HCT116 (cell line): Measurements from ENCODE around the gene TANC1. TPM values are rescaled to one million over a fixed set of nuclear protein-coding genes. Genes with fewer than 3 reads are reported as not detected.

Source experiments
- ATAC-seq: fragments of 200-7000 bp; cut with Tn5 transposase; 2 replicates; pipeline ENCODE4 v1.9.1; 2020; ENCODE audit warnings: mild to moderate bottlenecking, moderate library complexity
- BruUV-seq: library from RNA; stranded (reverse); fragments of 400-500 nt; replicated peaks from 2 replicates; lab custom pipeline; 2021; lab: Mats Ljungman, UMichigan
- CTCF ChIA-PET: fragments of 300-600 bp; sonication (Branson Sonifier 250); formaldehyde crosslinking; loops from one replicate; lab custom pipeline; 2021; ENCODE audit warnings: antibody characterized with exemption; lab: Charles Lee
- POLR2A ChIA-PET: fragments of 300-600, 350-600 bp; sonication (Branson Sonifier 250); formaldehyde crosslinking; loops from one replicate; lab custom pipeline; 2021; ENCODE audit warnings: antibody characterized with exemption; lab: Charles Lee
- RAD21 ChIA-PET, 2 experiments: fragments of 300-600 bp; sonication (Branson Sonifier 250); formaldehyde crosslinking; loops; one replicate each; lab custom pipeline; 2023; ENCODE audit warnings: low total read pairs in 2 of 2; ENCODE audit not compliant: uncharacterized antibody in 2 of 2, unreplicated experiment in 2 of 2, low non-redundant PET in 1 of 2; lab: Charles Lee
- DNase-seq: peaks from one replicate; pipeline ENCODE4 v3.0.0-alpha.2; 2010; ENCODE audit warnings: low read depth, low spot score
- H2AFZ ChIP-seq: fragments of 200-600 bp; shearing (Covaris generic), sonication (generic); 2 replicates; pipeline ENCODE4 v1.6.1; 2017; ENCODE audit warnings: low read depth, mixed run types, mixed read lengths, antibody characterized with exemption, low read length; ENCODE audit not compliant: poor library complexity, severe bottlenecking
- H3K27ac ChIP-seq: 2 replicates; pipeline ENCODE4 v1.5.1; 2012; ENCODE audit warnings: low read depth, low read length
- H3K27me3 ChIP-seq: fragments of 200-600 bp; sonication (generic); 2 replicates; pipeline ENCODE4 v1.6.1; 2016; ENCODE audit warnings: mixed run types, low read length, mixed read lengths; ENCODE audit not compliant: insufficient read depth
- H3K36me3 ChIP-seq, 2 experiments: fragments of 200-500 bp in 1 of 2; fragments of 200-600 bp in 1 of 2; sonication (Bioruptor generic) in 1 of 2; sonication (generic) in 1 of 2; 2 replicates each; pipeline versions ENCODE4 v1.5.1 to v1.6.1; 2014 to 2016; ENCODE audit warnings: low read length in 2 of 2, inconsistent platforms in 1 of 2, mixed read lengths in 1 of 2, mixed run types in 1 of 2; ENCODE audit not compliant: insufficient read depth in 2 of 2, control insufficient read depth in 1 of 2
- H3K4me1 ChIP-seq, 2 experiments: fragments of 200-600 bp in 1 of 2; sonication (generic) in 1 of 2; 2 replicates each; pipeline versions ENCODE4 v1.5.1 to v1.6.1; 2012 to 2017; ENCODE audit warnings: low read length in 2 of 2, inconsistent platforms in 1 of 2, mild to moderate bottlenecking in 1 of 2, mixed read lengths in 1 of 2, mixed run types in 1 of 2, moderate library complexity in 1 of 2; ENCODE audit not compliant: insufficient read depth in 2 of 2, control insufficient read depth in 1 of 2
- H3K4me2 ChIP-seq: fragments of 200-600 bp; sonication (generic); 2 replicates; pipeline ENCODE4 v1.6.1; 2017; ENCODE audit warnings: mixed run types, low read length, mixed read lengths
- H3K4me3 ChIP-seq, 2 experiments: fragments of 200-600 bp in 1 of 2; sonication (generic) in 1 of 2; replicated peaks in 1 of 2; 2 replicates each; pipeline ENCODE4 v1.5.1; 2011 to 2016; ENCODE audit warnings: low read length in 2 of 2, control low read depth in 1 of 2, low read depth in 1 of 2, mild to moderate bottlenecking in 1 of 2, mixed read lengths in 1 of 2, mixed run types in 1 of 2
- H3K79me2 ChIP-seq: fragments of 200-600 bp; sonication (generic); 2 replicates; pipeline ENCODE4 v1.6.1; 2017; ENCODE audit warnings: mild to moderate bottlenecking, mixed run types, low read length, moderate library complexity, mixed read lengths; ENCODE audit not compliant: insufficient read depth
- H3K9ac ChIP-seq: fragments of 200-600 bp; sonication (generic); 2 replicates; pipeline ENCODE4 v1.6.1; 2016; ENCODE audit warnings: low read length, mixed read lengths
- H3K9me2 ChIP-seq: fragments of 200-600 bp; sonication (generic), shearing (Covaris generic); 2 replicates; pipeline ENCODE4 v1.6.1; 2017; ENCODE audit warnings: mixed run types, mild to moderate bottlenecking, moderate library complexity; ENCODE audit not compliant: insufficient read depth
- H3K9me3 ChIP-seq, 2 experiments: fragments of 200-500 bp in 1 of 2; fragments of 200-600 bp in 1 of 2; sonication (Bioruptor generic) in 1 of 2; sonication (generic) in 1 of 2; 2 replicates each; pipeline ENCODE4 v1.6.1; 2014 to 2017; ENCODE audit warnings: low read length in 2 of 2, mixed read lengths in 2 of 2, inconsistent platforms in 1 of 2, low read depth in 1 of 2, mild to moderate bottlenecking in 1 of 2, mixed run types in 1 of 2, moderate library complexity in 1 of 2; ENCODE audit not compliant: control insufficient read depth in 1 of 2, insufficient read depth in 1 of 2
- H4K20me1 ChIP-seq: fragments of 200-600 bp; sonication (generic), shearing (Covaris generic); 2 replicates; pipeline ENCODE4 v1.6.1; 2017; ENCODE audit warnings: mixed run types, mild to moderate bottlenecking, moderate library complexity; ENCODE audit not compliant: insufficient read depth
- ATF3 ChIP-seq: IDR thresholded peaks from 2 replicates; pipeline ENCODE4 v1.6.1; 2012
- EGR1 ChIP-seq: IDR thresholded peaks from 2 replicates; pipeline ENCODE4 v1.6.1; 2012; ENCODE audit warnings: low read depth
- ELF1 ChIP-seq: IDR thresholded peaks from 2 replicates; pipeline ENCODE4 v1.6.1; 2012; ENCODE audit warnings: low read depth, borderline replicate concordance
- EZH2 ChIP-seq: fragments of 200-600 bp; sonication (generic); IDR thresholded peaks from 2 replicates; pipeline ENCODE4 v1.6.1; 2017; ENCODE audit warnings: antibody characterized with exemption, mixed run types
- EZH2phosphoT487 ChIP-seq: fragments of 200-600 bp; IDR thresholded peaks from 2 replicates; pipeline ENCODE4 v1.6.1; 2018; ENCODE audit warnings: antibody characterized with exemption, borderline replicate concordance
- JUND ChIP-seq: IDR thresholded peaks from 2 replicates; pipeline ENCODE4 v1.6.1; 2012
- POLR2A ChIP-seq: IDR thresholded peaks from 2 replicates; pipeline ENCODE4 v1.7.0; 2011; ENCODE audit warnings: borderline replicate concordance; ENCODE audit not compliant: insufficient read depth, insufficient read length; ENCODE audit errors: extremely low read depth
- RAD21 ChIP-seq: IDR thresholded peaks from 2 replicates; pipeline ENCODE4 v1.6.1; 2012; ENCODE audit warnings: low read depth, mild to moderate bottlenecking
- SIN3A ChIP-seq: IDR thresholded peaks from 2 replicates; pipeline ENCODE4 v1.6.1; 2012; ENCODE audit warnings: low read depth
- SP1 ChIP-seq: IDR thresholded peaks from 2 replicates; pipeline ENCODE4 v1.6.1; 2012; ENCODE audit warnings: low read depth
- TCF7L2 ChIP-seq: IDR thresholded peaks from 2 replicates; pipeline ENCODE4 v1.7.0; 2011; ENCODE audit warnings: borderline replicate concordance, inconsistent platforms; ENCODE audit not compliant: insufficient read depth, insufficient read length; ENCODE audit errors: extremely low read depth
- YY1 ChIP-seq: IDR thresholded peaks from 2 replicates; pipeline ENCODE4 v1.6.1; 2011; ENCODE audit warnings: low read length, low read depth, moderate library complexity, mild to moderate bottlenecking; ENCODE audit not compliant: insufficient replicate concordance; ENCODE audit errors: extremely low read depth
- ZFX ChIP-seq: fragments of 450-650 bp; IDR thresholded peaks from 2 replicates; pipeline ENCODE4 v1.6.1; 2017
- ZNF274 ChIP-seq: fragments of 200-500 bp; sonication (Bioruptor generic); IDR thresholded peaks from 2 replicates; pipeline ENCODE4 v1.6.1; 2014; ENCODE audit warnings: mild to moderate bottlenecking, low read depth, low read length, inconsistent platforms
- intact Hi-C: fragments of 100-400 bp; cut with micrococcal nuclease; formaldehyde crosslinking; loops from 2 replicates; pipeline ENCODE4 v1.10.0; 2022
- total RNA-seq: library from RNA; stranded (reverse); gene quantifications from one replicate; pipeline ENCODE4 v1.2.1, GENCODE V29; 2021; ENCODE audit not compliant: unreplicated experiment
- TF ChIP-seq, protein P1 (sequence below): IDR thresholded peaks from 2 replicates; pipeline ENCODE4 v1.6.1; 2011; ENCODE audit warnings: mild to moderate bottlenecking, low read length, moderate library complexity; ENCODE audit not compliant: insufficient replicate concordance; ENCODE audit errors: extremely low read depth
- TF ChIP-seq, protein P2 (sequence below): IDR thresholded peaks from 2 replicates; pipeline ENCODE4 v1.6.1; 2012
- TF ChIP-seq, protein P3 (sequence below): IDR thresholded peaks from 2 replicates; pipeline ENCODE4 v1.6.1; 2012; ENCODE audit warnings: low read depth
- TF ChIP-seq, protein P4 (sequence below), 3 experiments: fragments of 200-600 bp in 1 of 3; sonication (generic) in 1 of 3; IDR thresholded peaks in 2 of 3; conservative IDR thresholded peaks in 1 of 3; 2 replicates each; pipeline ENCODE4 v1.5.1; 2012 to 2017; ENCODE audit warnings: low read depth in 2 of 3, low read length in 2 of 3, antibody characterized with exemption in 1 of 3, borderline replicate concordance in 1 of 3, control low read depth in 1 of 3, mild to moderate bottlenecking in 1 of 3, mixed read lengths in 1 of 3, mixed run types in 1 of 3, moderate library complexity in 1 of 3; ENCODE audit not compliant: insufficient read depth in 1 of 3

The TANC1 gene
- total RNA-seq, 1 experiment from 2014 or later, result 15.1 TPM

GRCh38 chr2:159022019-159022418, 53.6 kb downstream of the TANC1 start:
- ChIA-PET CTCF (no interaction called here), POLR2A (no interaction called here), RAD21 (no interaction called here)
- DNase-seq (no peak), ATAC-seq (no peak)
- no TSS peak for BruUV-seq
- Histone ChIP-seq H3K9me3 (no peaks in the 10 kb centered on the region), H2AFZ (no peak overlapping the region), H3K4me2 (no peak overlapping the region), H3K36me3 (no peaks in the 10 kb centered on the region), H3K4me1 (no peaks in the 10 kb centered on the region), H3K4me3 (no peak overlapping the region), H3K9ac (no peak overlapping the region), H4K20me1 (no peaks in the 10 kb centered on the region), H3K27me3 (no peaks in the 10 kb centered on the region), H3K79me2 (no peaks in the 10 kb centered on the region), H3K9me2 (no peaks in the 10 kb centered on the region), H3K27ac (no peak overlapping the region)
- intact Hi-C loops, result no loop called here
- TF ChIP-seq JUND, result no peak
- no peak for TF ChIP-seq EZH2phosphoT487
- TF ChIP-seq, protein P1, sequence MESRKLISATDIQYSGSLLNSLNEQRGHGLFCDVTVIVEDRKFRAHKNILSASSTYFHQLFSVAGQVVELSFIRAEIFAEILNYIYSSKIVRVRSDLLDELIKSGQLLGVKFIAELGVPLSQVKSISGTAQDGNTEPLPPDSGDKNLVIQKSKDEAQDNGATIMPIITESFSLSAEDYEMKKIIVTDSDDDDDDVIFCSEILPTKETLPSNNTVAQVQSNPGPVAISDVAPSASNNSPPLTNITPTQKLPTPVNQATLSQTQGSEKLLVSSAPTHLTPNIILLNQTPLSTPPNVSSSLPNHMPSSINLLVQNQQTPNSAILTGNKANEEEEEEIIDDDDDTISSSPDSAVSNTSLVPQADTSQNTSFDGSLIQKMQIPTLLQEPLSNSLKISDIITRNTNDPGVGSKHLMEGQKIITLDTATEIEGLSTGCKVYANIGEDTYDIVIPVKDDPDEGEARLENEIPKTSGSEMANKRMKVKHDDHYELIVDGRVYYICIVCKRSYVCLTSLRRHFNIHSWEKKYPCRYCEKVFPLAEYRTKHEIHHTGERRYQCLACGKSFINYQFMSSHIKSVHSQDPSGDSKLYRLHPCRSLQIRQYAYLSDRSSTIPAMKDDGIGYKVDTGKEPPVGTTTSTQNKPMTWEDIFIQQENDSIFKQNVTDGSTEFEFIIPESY, result no peak
- TF ChIP-seq, protein P2, sequence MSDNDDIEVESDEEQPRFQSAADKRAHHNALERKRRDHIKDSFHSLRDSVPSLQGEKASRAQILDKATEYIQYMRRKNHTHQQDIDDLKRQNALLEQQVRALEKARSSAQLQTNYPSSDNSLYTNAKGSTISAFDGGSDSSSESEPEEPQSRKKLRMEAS, result no peak
- TF ChIP-seq RAD21, result no peak
- TF ChIP-seq, protein P3, sequence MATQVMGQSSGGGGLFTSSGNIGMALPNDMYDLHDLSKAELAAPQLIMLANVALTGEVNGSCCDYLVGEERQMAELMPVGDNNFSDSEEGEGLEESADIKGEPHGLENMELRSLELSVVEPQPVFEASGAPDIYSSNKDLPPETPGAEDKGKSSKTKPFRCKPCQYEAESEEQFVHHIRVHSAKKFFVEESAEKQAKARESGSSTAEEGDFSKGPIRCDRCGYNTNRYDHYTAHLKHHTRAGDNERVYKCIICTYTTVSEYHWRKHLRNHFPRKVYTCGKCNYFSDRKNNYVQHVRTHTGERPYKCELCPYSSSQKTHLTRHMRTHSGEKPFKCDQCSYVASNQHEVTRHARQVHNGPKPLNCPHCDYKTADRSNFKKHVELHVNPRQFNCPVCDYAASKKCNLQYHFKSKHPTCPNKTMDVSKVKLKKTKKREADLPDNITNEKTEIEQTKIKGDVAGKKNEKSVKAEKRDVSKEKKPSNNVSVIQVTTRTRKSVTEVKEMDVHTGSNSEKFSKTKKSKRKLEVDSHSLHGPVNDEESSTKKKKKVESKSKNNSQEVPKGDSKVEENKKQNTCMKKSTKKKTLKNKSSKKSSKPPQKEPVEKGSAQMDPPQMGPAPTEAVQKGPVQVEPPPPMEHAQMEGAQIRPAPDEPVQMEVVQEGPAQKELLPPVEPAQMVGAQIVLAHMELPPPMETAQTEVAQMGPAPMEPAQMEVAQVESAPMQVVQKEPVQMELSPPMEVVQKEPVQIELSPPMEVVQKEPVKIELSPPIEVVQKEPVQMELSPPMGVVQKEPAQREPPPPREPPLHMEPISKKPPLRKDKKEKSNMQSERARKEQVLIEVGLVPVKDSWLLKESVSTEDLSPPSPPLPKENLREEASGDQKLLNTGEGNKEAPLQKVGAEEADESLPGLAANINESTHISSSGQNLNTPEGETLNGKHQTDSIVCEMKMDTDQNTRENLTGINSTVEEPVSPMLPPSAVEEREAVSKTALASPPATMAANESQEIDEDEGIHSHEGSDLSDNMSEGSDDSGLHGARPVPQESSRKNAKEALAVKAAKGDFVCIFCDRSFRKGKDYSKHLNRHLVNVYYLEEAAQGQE, result no peak
- TF ChIP-seq POLR2A, result no peak
- no peak for TF ChIP-seq ELF1
- TF ChIP-seq ZFX, result no peak
- no peak for TF ChIP-seq EGR1
- no peak for TF ChIP-seq YY1
- TF ChIP-seq SP1, result no peak
- no peak for TF ChIP-seq EZH2
- no peak for TF ChIP-seq TCF7L2
- TF ChIP-seq, protein P4, sequence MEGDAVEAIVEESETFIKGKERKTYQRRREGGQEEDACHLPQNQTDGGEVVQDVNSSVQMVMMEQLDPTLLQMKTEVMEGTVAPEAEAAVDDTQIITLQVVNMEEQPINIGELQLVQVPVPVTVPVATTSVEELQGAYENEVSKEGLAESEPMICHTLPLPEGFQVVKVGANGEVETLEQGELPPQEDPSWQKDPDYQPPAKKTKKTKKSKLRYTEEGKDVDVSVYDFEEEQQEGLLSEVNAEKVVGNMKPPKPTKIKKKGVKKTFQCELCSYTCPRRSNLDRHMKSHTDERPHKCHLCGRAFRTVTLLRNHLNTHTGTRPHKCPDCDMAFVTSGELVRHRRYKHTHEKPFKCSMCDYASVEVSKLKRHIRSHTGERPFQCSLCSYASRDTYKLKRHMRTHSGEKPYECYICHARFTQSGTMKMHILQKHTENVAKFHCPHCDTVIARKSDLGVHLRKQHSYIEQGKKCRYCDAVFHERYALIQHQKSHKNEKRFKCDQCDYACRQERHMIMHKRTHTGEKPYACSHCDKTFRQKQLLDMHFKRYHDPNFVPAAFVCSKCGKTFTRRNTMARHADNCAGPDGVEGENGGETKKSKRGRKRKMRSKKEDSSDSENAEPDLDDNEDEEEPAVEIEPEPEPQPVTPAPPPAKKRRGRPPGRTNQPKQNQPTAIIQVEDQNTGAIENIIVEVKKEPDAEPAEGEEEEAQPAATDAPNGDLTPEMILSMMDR (IDR thresholded peaks at IDR 0.05 in 2 of 3, conservative IDR thresholded peaks at IDR 0.05 in 1 of 3; ENCODE audit: borderline replicate concordance in 1 of 3, insufficient read depth in 1 of 3, low read depth in 2 of 3, low read length in 2 of 3), result no peak
- TF ChIP-seq ZNF274, result no peak
- TF ChIP-seq SIN3A, result no peak
- no peak for TF ChIP-seq ATF3
